Suprapubic skin (tissue), 4 donors: Measurements from ENCODE around the gene ZNF541.

Experiments
- CTCF ChIP-seq, 2 donors: fragments of 200-600 bp in 1 of 2; fragments of 450-650 bp in 1 of 2; sonication (generic) in 1 of 2; IDR thresholded peaks; one replicate each; pipeline ENCODE4 v1.5.1; 2016 to 2019; ENCODE audit warnings: antibody characterized with exemption in 2 of 2, mild to moderate bottlenecking in 1 of 2, moderate library complexity in 1 of 2
- EP300 ChIP-seq: sonication (generic); formaldehyde crosslinking; IDR thresholded peaks from one replicate; pipeline ENCODE4 v1.6.1; 2017; ENCODE audit warnings: antibody characterized with exemption
- POLR2A ChIP-seq, 2 donors: fragments of 450-650 bp; IDR thresholded peaks; one replicate each; pipeline ENCODE4 v1.6.1; 2017; ENCODE audit warnings: antibody characterized with exemption in 2 of 2, mild to moderate bottlenecking in 2 of 2, moderate library complexity in 2 of 2
- POLR2AphosphoS5 ChIP-seq, 3 donors: sonication (generic); formaldehyde crosslinking; IDR thresholded peaks; one replicate each; pipeline ENCODE4 v1.6.1; 2017; ENCODE audit warnings: antibody characterized with exemption in 3 of 3

- TF ChIP-seq CTCF (IDR thresholded peaks at IDR 0.05) (no peak), POLR2AphosphoS5 (IDR thresholded peaks at IDR 0.05) (no peak), POLR2A (IDR thresholded peaks at IDR 0.05) (no peak), EP300 (no peak)
Observed at GRCh38 chr19:47542030-47542475, 30.9 kb downstream of the ZNF541 start.
